Epithelial cell of proximal tubule (primary cell): ENCODE data around the gene ADRA1B. TPM values are rescaled to one million over a fixed set of nuclear protein-coding genes. Genes with fewer than 3 reads are reported as not detected.
"Not testable (repeated sequence)": the region's sequence is repeated elsewhere in the genome, so short reads cannot be mapped to it uniquely, and the experiment has no call there.

Experiments
- DNase-seq: peaks from one replicate; pipeline ENCODE4 v3.0.0-alpha.2; 2011; ENCODE audit warnings: low read depth
- H3K4me3 ChIP-seq: 2 replicates; pipeline ENCODE4 v1.5.1; 2011; ENCODE audit warnings: low read depth, mild to moderate bottlenecking, low read length
- CTCF ChIP-seq: conservative IDR thresholded peaks from 2 replicates; pipeline ENCODE4 v1.5.1; 2012; ENCODE audit warnings: low read depth, mild to moderate bottlenecking, low read length
- total RNA-seq: library from RNA; depleted of rRNA; stranded (reverse); fragments of >200 nt; gene quantifications from 2 replicates; pipeline ENCODE4 v1.2.3, GENCODE V29; 2015

Gene ADRA1B
- total RNA-seq, 1 donor from 2014 or later, result 4.0 TPM

GRCh38 chr5:159962214-159962613 is 45.9 kb downstream of the ADRA1B start:
- no peak for TF ChIP-seq CTCF
- DNase-seq, result no peak

GRCh38 chr5:159963935-159964334 is 47.7 kb downstream of the ADRA1B start:
- no peak for DNase-seq
- TF ChIP-seq CTCF, result no peak
- no peak overlapping the region for H3K4me3 ChIP-seq

More at GRCh38 chr5:159962214-159962613, 45.9 kb downstream of the ADRA1B start:
- H3K4me3 ChIP-seq, result no peak overlapping the region

- peak; percentile 81 for TF ChIP-seq CTCF
- no peak overlapping the region for H3K4me3 ChIP-seq
- no peak for DNase-seq
Observed at GRCh38 chr5:159965031-159965837, 49.0 kb downstream of the ADRA1B start.

- not testable (repeated sequence) for DNase-seq, H3K4me3 ChIP-seq
Observed at GRCh38 chr5:159965838-159966128, 49.5 kb downstream of the ADRA1B start.

- no peak for TF ChIP-seq CTCF
- no peak for DNase-seq
- no peak overlapping the region for H3K4me3 ChIP-seq
Observed at GRCh38 chr5:159969966-159970365, 53.7 kb downstream of the ADRA1B start.

GRCh38 chr5:159971038-159971437 is 54.8 kb downstream of the ADRA1B start:
- DNase-seq, result no peak
- no peak overlapping the region for H3K4me3 ChIP-seq

GRCh38 chr5:159971514-159971913 is 55.2 kb downstream of the ADRA1B start:
- peak overlapping the region; percentile 12 for H3K4me3 ChIP-seq
- TF ChIP-seq CTCF, result no peak
- no peak for DNase-seq

More at GRCh38 chr5:159971038-159971437, 54.8 kb downstream of the ADRA1B start:
- no peak for TF ChIP-seq CTCF
